Activated CD4-positive, alpha-beta T cell treated with anti-CD3 and anti-CD28 coated beads, Interleukin-2, amount 50 U/mL, for 16 hours (primary cell): Measurements from ENCODE around the gene EGR4.

Experiments
- DNase-seq: peaks from one replicate; pipeline ENCODE4 v3.0.0-alpha.2; 2020

The EGR4 gene

GRCh38 chr2:73289304-73289703 is 4.0 kb downstream of the EGR4 start:
- DNase-seq: no peak

GRCh38 chr2:73286134-73286655 is 7.2 kb downstream of the EGR4 start:
- no peak for DNase-seq

GRCh38 chr2:73285159-73285739 is 8.1 kb downstream of the EGR4 start:
- DNase-seq: peak; percentile 35

GRCh38 chr2:73284296-73285158 is 8.8 kb downstream of the EGR4 start, which contains the start of gene FBXO41:
TSS of gene FBXO41 (minus strand) at chr2:73284478. CDS start at chr2:73269630, 14,848 bp downstream.
- peak; percentile 86 for DNase-seq

GRCh38 chr2:73283545-73284295 is 9.6 kb downstream of the EGR4 start:
- DNase-seq: peak; percentile 13

GRCh38 chr2:73282924-73283544 is 10.3 kb downstream of the EGR4 start:
- DNase-seq: no peak

- DNase-seq: no peak
Measured at GRCh38 chr2:73281244-73281643, 12.1 kb downstream of the EGR4 start.

GRCh38 chr2:73279852-73280251 is 13.5 kb downstream of the EGR4 start:
- no peak for DNase-seq

GRCh38 chr2:73272270-73272669 is 21.1 kb downstream of the EGR4 start:
- DNase-seq: no peak

- DNase-seq: no peak
Measured at GRCh38 chr2:73269686-73270465, 23.5 kb downstream of the EGR4 start.

- peak; percentile 80 for DNase-seq
Measured at GRCh38 chr2:73268830-73269685, 24.3 kb downstream of the EGR4 start.

- DNase-seq: no peak
Measured at GRCh38 chr2:73268366-73268829, 24.9 kb downstream of the EGR4 start.

- no peak for DNase-seq
Measured at GRCh38 chr2:73267008-73267407, 26.3 kb downstream of the EGR4 start.

- DNase-seq: no peak
Measured at GRCh38 chr2:73266061-73266901, 27.1 kb downstream of the EGR4 start.

- DNase-seq: no peak
Measured at GRCh38 chr2:73265298-73266060, 27.9 kb downstream of the EGR4 start.

GRCh38 chr2:73264783-73265182 is 28.6 kb downstream of the EGR4 start:
- no peak for DNase-seq

GRCh38 chr2:73264332-73264606 is 29.1 kb downstream of the EGR4 start:
- DNase-seq: no peak

- no peak for DNase-seq
Measured at GRCh38 chr2:73263540-73264331, 29.6 kb downstream of the EGR4 start.
